Thyroid gland (tissue), 4 donors: ENCODE measurements around the gene SCN3B.

Experiments used
- POLR2A ChIP-seq, 2 donors: fragments of 450-650 bp; IDR thresholded peaks; one replicate each; pipeline ENCODE4 v1.6.1; 2017; ENCODE audit warnings: antibody characterized with exemption in 2 of 2, mild to moderate bottlenecking in 2 of 2, moderate library complexity in 1 of 2
- TF ChIP-seq, protein P1 (sequence below), 6 experiments: fragments of 200-600 bp in 3 of 6; fragments of 450-650 bp in 3 of 6; sonication (generic) in 3 of 6; IDR thresholded peaks; one replicate each; pipeline ENCODE4 v1.5.1; 2016 to 2019; ENCODE audit warnings: antibody characterized with exemption in 6 of 6, mild to moderate bottlenecking in 2 of 6, inconsistent platforms in 1 of 6, moderate library complexity in 1 of 6

GRCh38 chr11:123585706-123586105 lies 68.7 kb downstream of the SCN3B start:
- TF ChIP-seq, protein P1, sequence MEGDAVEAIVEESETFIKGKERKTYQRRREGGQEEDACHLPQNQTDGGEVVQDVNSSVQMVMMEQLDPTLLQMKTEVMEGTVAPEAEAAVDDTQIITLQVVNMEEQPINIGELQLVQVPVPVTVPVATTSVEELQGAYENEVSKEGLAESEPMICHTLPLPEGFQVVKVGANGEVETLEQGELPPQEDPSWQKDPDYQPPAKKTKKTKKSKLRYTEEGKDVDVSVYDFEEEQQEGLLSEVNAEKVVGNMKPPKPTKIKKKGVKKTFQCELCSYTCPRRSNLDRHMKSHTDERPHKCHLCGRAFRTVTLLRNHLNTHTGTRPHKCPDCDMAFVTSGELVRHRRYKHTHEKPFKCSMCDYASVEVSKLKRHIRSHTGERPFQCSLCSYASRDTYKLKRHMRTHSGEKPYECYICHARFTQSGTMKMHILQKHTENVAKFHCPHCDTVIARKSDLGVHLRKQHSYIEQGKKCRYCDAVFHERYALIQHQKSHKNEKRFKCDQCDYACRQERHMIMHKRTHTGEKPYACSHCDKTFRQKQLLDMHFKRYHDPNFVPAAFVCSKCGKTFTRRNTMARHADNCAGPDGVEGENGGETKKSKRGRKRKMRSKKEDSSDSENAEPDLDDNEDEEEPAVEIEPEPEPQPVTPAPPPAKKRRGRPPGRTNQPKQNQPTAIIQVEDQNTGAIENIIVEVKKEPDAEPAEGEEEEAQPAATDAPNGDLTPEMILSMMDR (IDR thresholded peaks at IDR 0.05): no peak
- no peak for TF ChIP-seq POLR2A (IDR thresholded peaks at IDR 0.05)
